ENCODE data around the gene HES7. TPM values are rescaled to one million over a fixed set of nuclear protein-coding genes. Genes with fewer than 3 reads are reported as not detected.

HES7 gene
- total RNA-seq, 1 experiment from 2014 or later: 0.61 TPM

GRCh38 chr17:8125154-8125946 is 1.4 kb upstream of the HES7 start (continued):
- TF ChIP-seq CTCF (IDR thresholded peaks at IDR 0.05 in 2 of 3, conservative IDR thresholded peaks at IDR 0.05 in 1 of 3; ENCODE audit: borderline replicate concordance in 1 of 3, insufficient read depth in 1 of 3, low read depth in 2 of 3, low read length in 2 of 3) (no peak), EZH2phosphoT487 (IDR thresholded peaks at IDR 0.05; ENCODE audit: borderline replicate concordance) (no peak)

GRCh38 chr17:8124350-8125153 is 646 bp upstream of the HES7 start:
- CTCF ChIA-PET: no interaction called here
- no peak overlapping the region for H3K27ac ChIP-seq (ENCODE audit: low read depth, low read length)

More at GRCh38 chr17:8124350-8125153, 646 bp upstream of the HES7 start:
- Histone ChIP-seq H3K9me3 (ENCODE audit: control insufficient read depth in 1 of 2, insufficient read depth in 1 of 2, low read depth in 1 of 2, low read length in 2 of 2) (no peaks in the 10 kb centered on the region), H2AFZ (ENCODE audit: low read depth, low read length, poor library complexity, severe bottlenecking) (no peak overlapping the region), H3K27me3 (ENCODE audit: insufficient read depth, low read length) (no peaks in the 10 kb centered on the region), H4K20me1 (ENCODE audit: insufficient read depth) (peaks cover 3% of the 10 kb centered on the region; the same call in 1 of the 2 replicates), H3K4me3 (replicated peaks in 1 of 2; ENCODE audit: low read depth in 1 of 2, low read length in 2 of 2) (no peak overlapping the region), H3K79me2 (ENCODE audit: insufficient read depth, low read length) (no peaks in the 10 kb centered on the region), H3K36me3 (ENCODE audit: control insufficient read depth in 1 of 2, insufficient read depth in 2 of 2, low read length in 2 of 2) (no peaks in the 10 kb centered on the region), H3K9ac (ENCODE audit: low read length) (no peak overlapping the region), H3K9me2 (ENCODE audit: insufficient read depth) (no peaks in the 10 kb centered on the region), H3K4me2 (ENCODE audit: low read length) (peak overlapping the region; percentile 86; the same call in 1 of the 2 replicates), H3K4me1 (ENCODE audit: control insufficient read depth in 1 of 2, insufficient read depth in 2 of 2, low read length in 2 of 2) (peaks cover 26 to 73% of the 10 kb centered on the region in 2 experiments)
- intact Hi-C loops (cut with micrococcal nuclease): loop anchor here (5.0 to 10.0 kb wide), 2 partner anchors 260 to 437 kb away; partner anchors contain the start of genes RPL26, TP53 and WRAP53
- RAD21 ChIA-PET (ENCODE audit: low non-redundant PET in 1 of 2, low total read pairs in 2 of 2, uncharacterized antibody in 2 of 2, unreplicated experiment in 2 of 2): no interaction called here
- POLR2A ChIA-PET: no interaction called here
- TF ChIP-seq SP1 (IDR thresholded peaks at IDR 0.05; ENCODE audit: low read depth) (no peak), CEBPB (IDR thresholded peaks at IDR 0.05; ENCODE audit: low read depth) (no peak), EZH2phosphoT487 (IDR thresholded peaks at IDR 0.05; ENCODE audit: borderline replicate concordance) (no peak), TCF7L2 (IDR thresholded peaks at IDR 0.05; ENCODE audit: borderline replicate concordance, extremely low read depth, insufficient read depth, insufficient read length) (no peak), REST (IDR thresholded peaks at IDR 0.05; ENCODE audit: low read depth) (no peak), ZBTB33 (IDR thresholded peaks at IDR 0.05; ENCODE audit: extremely low read depth, insufficient replicate concordance, low read length) (no peak), SRF (IDR thresholded peaks at IDR 0.05; ENCODE audit: low read depth) (no peak)
- ATAC-seq: no peak
- DNase-seq (ENCODE audit: low read depth, low spot score): no peak
- no TSS peak for BruUV-seq (replicated peaks)
